ENCODE measurements around the gene ATP11A.

Gene ATP11A

GRCh38 chr13:112893570-112894422 lies 204.0 kb downstream of the ATP11A start:
- Histone ChIP-seq H3K9me3 (ENCODE audit: severe bottlenecking) (no peaks in the 10 kb centered on the region), H3K36me3 (ENCODE audit: low read depth) (no peaks in the 10 kb centered on the region), H3K4me1 (ENCODE audit: insufficient read depth, poor library complexity, severe bottlenecking) (no peaks in the 10 kb centered on the region), H3K4me3 (ENCODE audit: severe bottlenecking) (no peak overlapping the region), H3K27ac (ENCODE audit: poor library complexity, severe bottlenecking) (no peak overlapping the region), H3K27me3 (ENCODE audit: insufficient read depth, poor library complexity, severe bottlenecking) (peaks cover 31% of the 10 kb centered on the region)
- DNase-seq (ENCODE audit: low spot score) (peak; percentile 61), ATAC-seq (ENCODE audit: low read depth) (peak; percentile 51; the same call in 1 of the 3 replicates)
- no peak for TF ChIP-seq CTCF (IDR thresholded peaks at IDR 0.05; ENCODE audit: poor library complexity, severe bottlenecking)

GRCh38 chr13:112894423-112894672 lies 204.5 kb downstream of the ATP11A start:
- H3K4me3 ChIP-seq (ENCODE audit: severe bottlenecking): no peak overlapping the region

GRCh38 chr13:112894673-112895481 lies 205.0 kb downstream of the ATP11A start:
- H3K27ac ChIP-seq (ENCODE audit: poor library complexity, severe bottlenecking): no peak overlapping the region
- peaks cover 31% of the 10 kb centered on the region for H3K27me3 ChIP-seq (ENCODE audit: insufficient read depth, poor library complexity, severe bottlenecking)
- H3K4me3 ChIP-seq (ENCODE audit: severe bottlenecking): no peak overlapping the region
- DNase-seq (ENCODE audit: low spot score) (peak; percentile 57), ATAC-seq (ENCODE audit: low read depth) (no peak)
- no peaks in the 10 kb centered on the region for H3K36me3 ChIP-seq (ENCODE audit: low read depth)
- no peaks in the 10 kb centered on the region for H3K4me1 ChIP-seq (ENCODE audit: insufficient read depth, poor library complexity, severe bottlenecking)
- TF ChIP-seq CTCF (IDR thresholded peaks at IDR 0.05; ENCODE audit: poor library complexity, severe bottlenecking): no peak
- H3K9me3 ChIP-seq (ENCODE audit: severe bottlenecking): no peaks in the 10 kb centered on the region

More at GRCh38 chr13:112894423-112894672, 204.5 kb downstream of the ATP11A start:
- Histone ChIP-seq H3K4me1 (ENCODE audit: insufficient read depth, poor library complexity, severe bottlenecking) (no peaks in the 10 kb centered on the region), H3K36me3 (ENCODE audit: low read depth) (no peaks in the 10 kb centered on the region), H3K27me3 (ENCODE audit: insufficient read depth, poor library complexity, severe bottlenecking) (peaks cover 31% of the 10 kb centered on the region), H3K27ac (ENCODE audit: poor library complexity, severe bottlenecking) (no peak overlapping the region), H3K9me3 (ENCODE audit: severe bottlenecking) (no peaks in the 10 kb centered on the region)
- ATAC-seq (ENCODE audit: low read depth): no peak
- no peak for DNase-seq (ENCODE audit: low spot score)
- no peak for TF ChIP-seq CTCF (IDR thresholded peaks at IDR 0.05; ENCODE audit: poor library complexity, severe bottlenecking)

- no peaks in the 10 kb centered on the region for H3K4me1 ChIP-seq (ENCODE audit: insufficient read depth, poor library complexity, severe bottlenecking)
- ATAC-seq (ENCODE audit: low read depth) (no peak), DNase-seq (ENCODE audit: low spot score) (peak; percentile 37)
- no peaks in the 10 kb centered on the region for H3K9me3 ChIP-seq (ENCODE audit: severe bottlenecking)
- H3K27me3 ChIP-seq (ENCODE audit: insufficient read depth, poor library complexity, severe bottlenecking): peaks cover 31% of the 10 kb centered on the region
- no peaks in the 10 kb centered on the region for H3K36me3 ChIP-seq (ENCODE audit: low read depth)
- no peak overlapping the region for H3K4me3 ChIP-seq (ENCODE audit: severe bottlenecking)
- TF ChIP-seq CTCF (IDR thresholded peaks at IDR 0.05; ENCODE audit: poor library complexity, severe bottlenecking): no peak
- no peak overlapping the region for H3K27ac ChIP-seq (ENCODE audit: poor library complexity, severe bottlenecking)
These were observed 206.0 kb downstream of the ATP11A start for GRCh38 chr13:112895521-112896465.

Data from RWPE2 (cell line).